ENCODE measurements around the gene PHF13.
"Not testable (repeated sequence)": the region's sequence is repeated elsewhere in the genome, so short reads cannot be mapped to it uniquely, and the experiment has no call there.

Gene PHF13

GRCh38 chr1:6597777-6598131 is 15.8 kb upstream of the PHF13 start:
- H3K27ac ChIP-seq (ENCODE audit: insufficient read depth in 1 of 2, low read depth in 1 of 2, low read length in 2 of 2, poor library complexity in 1 of 2, severe bottlenecking in 2 of 2) = no peak overlapping the region
- CTCF ChIA-PET = interaction anchor here (0.9 to 1.9 kb wide), 3 partner anchors 9 to 37 kb away, joined by 3 to 12 read pairs (median 4); no protein-coding TSS in a partner anchor
- H3K4me3 ChIP-seq (ENCODE audit: control insufficient read depth in 1 of 7, extremely low read depth in 1 of 7, insufficient read depth in 4 of 7, low read depth in 2 of 7, low read length in 6 of 7) = no peak overlapping the region

GRCh38 chr1:6599141-6599975 is 14.2 kb upstream of the PHF13 start:
- peak; percentile 60 to 84 (median 80) for DNase-seq

More at GRCh38 chr1:6597777-6598131, 15.8 kb upstream of the PHF13 start:
- no peaks in the 10 kb centered on the region for H3K27me3 ChIP-seq (replicated peaks in 2 of 5; ENCODE audit: control insufficient read depth in 4 of 5, insufficient read depth in 5 of 5, low read length in 4 of 5)
- DNase-seq = no peak
- peaks cover 7 to 52% (median 46%) of the 10 kb centered on the region in 4 experiments for H3K4me1 ChIP-seq (ENCODE audit: control extremely low read depth in 1 of 4, control insufficient read depth in 4 of 4, insufficient read depth in 4 of 4, low read length in 3 of 4)
- 97% methylated on average over 6 of the region's 6 CpGs for WGBS (ENCODE audit: insufficient coverage)
- POLR2A ChIA-PET = no interaction called here
- no peaks in the 10 kb centered on the region for H3K9me3 ChIP-seq (ENCODE audit: control extremely low read depth in 1 of 5, control insufficient read depth in 4 of 5, insufficient read depth in 2 of 5, low read depth in 1 of 5, low read length in 4 of 5)
- H3K36me3 ChIP-seq (ENCODE audit: control insufficient read depth in 4 of 4, insufficient read depth in 4 of 4, low read length in 3 of 4) = peaks cover 7 to 63% (median 47%) of the 10 kb centered on the region in 4 experiments

GRCh38 chr1:6599991-6600390 is 13.5 kb upstream of the PHF13 start:
- CTCF ChIA-PET = interaction anchor here (0.6 to 6.5 kb wide), 8 partner anchors 10 to 47 kb away, joined by 3 to 48 read pairs (median 4); partner anchors contain the start of gene ZBTB48
- not testable (repeated sequence) for DNase-seq; H3K27me3 ChIP-seq (replicated peaks in 2 of 5; ENCODE audit: control insufficient read depth in 4 of 5, insufficient read depth in 5 of 5, low read length in 4 of 5); H3K9me3 ChIP-seq (ENCODE audit: control extremely low read depth in 1 of 5, control insufficient read depth in 4 of 5, insufficient read depth in 2 of 5, low read depth in 1 of 5, low read length in 4 of 5)
- peaks cover 1 to 41% (median 30%) of the 10 kb centered on the region in 4 experiments for H3K36me3 ChIP-seq (ENCODE audit: control insufficient read depth in 4 of 4, insufficient read depth in 4 of 4, low read length in 3 of 4)
- 20% methylated on average over 6 of the region's 8 CpGs for WGBS (ENCODE audit: insufficient coverage)
- H3K4me1 ChIP-seq (ENCODE audit: control extremely low read depth in 1 of 4, control insufficient read depth in 4 of 4, insufficient read depth in 4 of 4, low read length in 3 of 4) = peaks cover 10 to 61% (median 57%) of the 10 kb centered on the region in 4 experiments
- H3K27ac ChIP-seq (ENCODE audit: insufficient read depth in 1 of 2, low read depth in 1 of 2, low read length in 2 of 2, poor library complexity in 1 of 2, severe bottlenecking in 2 of 2) = peak overlapping the region in 1 of 2 experiments; percentile 87
- H3K4me3 ChIP-seq (ENCODE audit: control insufficient read depth in 1 of 7, extremely low read depth in 1 of 7, insufficient read depth in 4 of 7, low read depth in 2 of 7, low read length in 6 of 7) = peak overlapping the region; percentile 72 to 97 (median 89)
- POLR2A ChIA-PET = interaction anchor here (0.7 to 1.7 kb wide), 2 partner anchors 18 to 19 kb away, joined by 3 to 8 read pairs; no protein-coding TSS in a partner anchor

More at GRCh38 chr1:6599141-6599975, 14.2 kb upstream of the PHF13 start:
- Histone ChIP-seq H3K27me3 (replicated peaks in 2 of 5; ENCODE audit: control insufficient read depth in 4 of 5, insufficient read depth in 5 of 5, low read length in 4 of 5) (no peaks in the 10 kb centered on the region), H3K36me3 (ENCODE audit: control insufficient read depth in 4 of 4, insufficient read depth in 4 of 4, low read length in 3 of 4) (peaks cover 2 to 47% (median 33%) of the 10 kb centered on the region in 4 experiments), H3K4me1 (ENCODE audit: control extremely low read depth in 1 of 4, control insufficient read depth in 4 of 4, insufficient read depth in 4 of 4, low read length in 3 of 4) (peaks cover 10 to 59% (median 55%) of the 10 kb centered on the region in 4 experiments), H3K27ac (ENCODE audit: insufficient read depth in 1 of 2, low read depth in 1 of 2, low read length in 2 of 2, poor library complexity in 1 of 2, severe bottlenecking in 2 of 2) (peak overlapping the region; percentile 25 to 66), H3K9me3 (ENCODE audit: control extremely low read depth in 1 of 5, control insufficient read depth in 4 of 5, insufficient read depth in 2 of 5, low read depth in 1 of 5, low read length in 4 of 5) (no peaks in the 10 kb centered on the region), H3K4me3 (ENCODE audit: control insufficient read depth in 1 of 7, extremely low read depth in 1 of 7, insufficient read depth in 4 of 7, low read depth in 2 of 7, low read length in 6 of 7) (peak overlapping the region in 6 of 7 experiments; percentile 16 to 97 (median 60))
- 79% methylated on average over 26 of the region's 31 CpGs for WGBS (ENCODE audit: insufficient coverage)
- ChIA-PET POLR2A (interaction anchor here (0.7 to 1.7 kb wide), 2 partner anchors 18 to 19 kb away, joined by 3 to 8 read pairs; no protein-coding TSS in a partner anchor), CTCF (interaction anchor here (0.6 to 6.5 kb wide), 8 partner anchors 10 to 46 kb away, joined by 3 to 48 read pairs (median 4); partner anchors contain the start of gene ZBTB48)

GRCh38 chr1:6600410-6601048 is 13.0 kb upstream of the PHF13 start:
- H3K4me1 ChIP-seq (ENCODE audit: control extremely low read depth in 1 of 4, control insufficient read depth in 4 of 4, insufficient read depth in 4 of 4, low read length in 3 of 4) = peaks cover 10 to 60% (median 56%) of the 10 kb centered on the region in 4 experiments
- POLR2A ChIA-PET = interaction anchor here (0.7 to 1.7 kb wide), 3 partner anchors 9 to 20 kb away, joined by 3 to 8 read pairs (median 5); no protein-coding TSS in a partner anchor

GRCh38 chr1:6601049-6601922 is 12.2 kb upstream of the PHF13 start:
- H3K4me3 ChIP-seq (ENCODE audit: control insufficient read depth in 1 of 7, extremely low read depth in 1 of 7, insufficient read depth in 4 of 7, low read depth in 2 of 7, low read length in 6 of 7) = peak overlapping the region; percentile 72 to 97 (median 89)
- H3K36me3 ChIP-seq (ENCODE audit: control insufficient read depth in 4 of 4, insufficient read depth in 4 of 4, low read length in 3 of 4) = peaks cover 0 to 28% (median 21%) of the 10 kb centered on the region in 4 experiments
- peaks cover 10 to 58% (median 56%) of the 10 kb centered on the region in 4 experiments for H3K4me1 ChIP-seq (ENCODE audit: control extremely low read depth in 1 of 4, control insufficient read depth in 4 of 4, insufficient read depth in 4 of 4, low read length in 3 of 4)
- 0% methylated on average over 28 of the region's 40 CpGs for WGBS (ENCODE audit: insufficient coverage)
- H3K27ac ChIP-seq (ENCODE audit: insufficient read depth in 1 of 2, low read depth in 1 of 2, low read length in 2 of 2, poor library complexity in 1 of 2, severe bottlenecking in 2 of 2) = peak overlapping the region; percentile 54 to 87
- peak; percentile 86 to 95 (median 94) for DNase-seq
- H3K9me3 ChIP-seq (ENCODE audit: control extremely low read depth in 1 of 5, control insufficient read depth in 4 of 5, insufficient read depth in 2 of 5, low read depth in 1 of 5, low read length in 4 of 5) = no peaks in the 10 kb centered on the region
- no peaks in the 10 kb centered on the region for H3K27me3 ChIP-seq (replicated peaks in 2 of 5; ENCODE audit: control insufficient read depth in 4 of 5, insufficient read depth in 5 of 5, low read length in 4 of 5)
- ChIA-PET CTCF (interaction anchor here (1.0 to 6.5 kb wide), 9 partner anchors 12 to 46 kb away, joined by 3 to 48 read pairs (median 4); partner anchors contain the start of genes TAS1R1 and ZBTB48), POLR2A (interaction anchor here (0.8 to 2.1 kb wide), 6 partner anchors 10 to 22 kb away, joined by 3 to 11 read pairs (median 5); partner anchors contain the start of gene ZBTB48)

More at GRCh38 chr1:6600410-6601048, 13.0 kb upstream of the PHF13 start:
- H3K4me3 ChIP-seq (ENCODE audit: control insufficient read depth in 1 of 7, extremely low read depth in 1 of 7, insufficient read depth in 4 of 7, low read depth in 2 of 7, low read length in 6 of 7) = peak overlapping the region; percentile 72 to 97 (median 89)
- CTCF ChIA-PET = interaction anchor here (1.0 to 6.5 kb wide), 8 partner anchors 11 to 43 kb away, joined by 3 to 48 read pairs (median 4); partner anchors contain the start of gene ZBTB48
- H3K36me3 ChIP-seq (ENCODE audit: control insufficient read depth in 4 of 4, insufficient read depth in 4 of 4, low read length in 3 of 4) = peaks cover 0 to 35% (median 25%) of the 10 kb centered on the region in 4 experiments
- WGBS (ENCODE audit: insufficient coverage) = 16% methylated on average over 9 of the region's 10 CpGs
- peak overlapping the region; percentile 22 to 87 for H3K27ac ChIP-seq (ENCODE audit: insufficient read depth in 1 of 2, low read depth in 1 of 2, low read length in 2 of 2, poor library complexity in 1 of 2, severe bottlenecking in 2 of 2)
- H3K9me3 ChIP-seq (ENCODE audit: control extremely low read depth in 1 of 5, control insufficient read depth in 4 of 5, insufficient read depth in 2 of 5, low read depth in 1 of 5, low read length in 4 of 5) = no peaks in the 10 kb centered on the region
- DNase-seq = no peak
- no peaks in the 10 kb centered on the region for H3K27me3 ChIP-seq (replicated peaks in 2 of 5; ENCODE audit: control insufficient read depth in 4 of 5, insufficient read depth in 5 of 5, low read length in 4 of 5)
